GM12872 (cell line): ENCODE results near the gene PRPF6.

Source experiments
- CTCF ChIP-seq: IDR thresholded peaks from 3 replicates; pipeline ENCODE4 v1.5.1; 2011; ENCODE audit warnings: low read depth, mild to moderate bottlenecking, low read length, moderate library complexity; ENCODE audit not compliant: insufficient read depth

The PRPF6 gene

GRCh38 chr20:64078934-64079272 is 98.0 kb downstream of the PRPF6 start:
- TF ChIP-seq CTCF, result no peak

- no peak for TF ChIP-seq CTCF
Measured at GRCh38 chr20:64079273-64080012, 98.5 kb downstream of the PRPF6 start, which contains the start of gene RGS19. TSS of gene RGS19 (minus strand) at chr20:64079518. CDS start at chr20:64076886, 2,632 bp downstream.

- TF ChIP-seq CTCF, result no peak
Measured at GRCh38 chr20:64080013-64080812, 99.3 kb downstream of the PRPF6 start, which contains the start of gene OPRL1. TSS of gene OPRL1 (plus strand) at chr20:64080082. CDS start at chr20:64092721, 12,639 bp downstream.

- no peak for TF ChIP-seq CTCF
Measured at GRCh38 chr20:64080813-64081623, 100.1 kb downstream of the PRPF6 start.

- TF ChIP-seq CTCF, result no peak
Measured at GRCh38 chr20:64081624-64081964, 100.7 kb downstream of the PRPF6 start.

- TF ChIP-seq CTCF, result no peak
Measured at GRCh38 chr20:64082126-64082731, 101.3 kb downstream of the PRPF6 start.
